Vagina (tissue), 2 donors: ENCODE results near the gene CCT4.

Experiments used
- CTCF ChIP-seq, 3 experiments: fragments of 450-650 bp in 2 of 3; fragments of 200-600 bp in 1 of 3; sonication (generic) in 1 of 3; IDR thresholded peaks; one replicate each; pipeline ENCODE4 v1.5.1; 2017 to 2019; ENCODE audit warnings: antibody characterized with exemption in 3 of 3, mild to moderate bottlenecking in 2 of 3, moderate library complexity in 2 of 3
- POLR2A ChIP-seq, 2 donors: fragments of 450-650 bp; IDR thresholded peaks; one replicate each; pipeline ENCODE4 v1.6.1; 2017; ENCODE audit warnings: antibody characterized with exemption in 2 of 2, mild to moderate bottlenecking in 2 of 2, moderate library complexity in 2 of 2
- POLR2AphosphoS5 ChIP-seq, 2 donors: sonication (generic); formaldehyde crosslinking; IDR thresholded peaks; one replicate each; pipeline ENCODE4 v1.9.0; 2017; ENCODE audit warnings: antibody characterized with exemption in 2 of 2, mild to moderate bottlenecking in 2 of 2, low read depth in 1 of 2; ENCODE audit not compliant: insufficient read depth in 1 of 2

- TF ChIP-seq CTCF (IDR thresholded peaks at IDR 0.05): no peak
- no peak for TF ChIP-seq POLR2A (IDR thresholded peaks at IDR 0.05)
- TF ChIP-seq POLR2AphosphoS5 (IDR thresholded peaks at IDR 0.05; ENCODE audit: insufficient read depth in 1 of 2, low read depth in 1 of 2): no peak
These were observed 38.3 kb upstream of the CCT4 start for GRCh38 chr2:61926531-61927477.
